ENCODE results near the gene CFAP46. TPM values are rescaled to one million over a fixed set of nuclear protein-coding genes. Genes with fewer than 3 reads are reported as not detected.
"Not testable (repeated sequence)": the region's sequence is repeated elsewhere in the genome, so short reads cannot be mapped to it uniquely, and the experiment has no call there.

The CFAP46 gene
- total and polyA plus RNA-seq, 12 donors, result 0.36 to 1.9 (median 1.1) TPM

DNA sequence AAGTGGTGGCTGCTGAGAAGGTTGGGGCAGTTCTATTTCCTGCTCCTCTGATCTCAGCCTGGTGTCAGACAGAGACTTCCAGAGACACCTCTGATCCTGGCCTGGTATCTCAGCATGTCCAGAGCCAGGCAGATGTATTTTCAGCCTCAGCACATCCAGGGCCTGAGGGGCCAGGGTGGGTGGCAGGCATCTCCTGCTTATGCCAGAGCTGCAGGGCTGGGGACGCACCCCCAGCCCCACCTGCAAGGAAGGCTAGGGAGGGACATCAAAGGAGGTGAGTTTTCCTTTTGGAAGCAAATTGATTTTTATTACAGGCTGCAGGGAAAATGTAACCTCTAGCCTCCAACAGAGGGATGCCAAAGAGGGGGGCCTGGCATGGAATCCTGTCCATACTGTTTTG lies 36.7 kb downstream of the CFAP46 start:
- intact Hi-C loops (cut with DNase I), result no loop called here
- H3K9me3 ChIP-seq, result peaks cover 0 to 24% (median 0%) of the 10 kb centered on the region in 11 donors
- peaks cover 0 to 19% (median 0%) of the 10 kb centered on the region in 7 donors for H3K27me3 ChIP-seq
- WGBS, 2 donors, result 94 to 100% methylated on average over 1 of the region's 1 CpG
- H3K36me3 ChIP-seq, result no peaks in the 10 kb centered on the region
- no peak for DNase-seq
- ATAC-seq, result no peak
- no peak overlapping the region for H3K27ac ChIP-seq
- H3K4me3 ChIP-seq, result no peak overlapping the region
- H3K4me1 ChIP-seq, result no peaks in the 10 kb centered on the region
- TF ChIP-seq, protein P1, sequence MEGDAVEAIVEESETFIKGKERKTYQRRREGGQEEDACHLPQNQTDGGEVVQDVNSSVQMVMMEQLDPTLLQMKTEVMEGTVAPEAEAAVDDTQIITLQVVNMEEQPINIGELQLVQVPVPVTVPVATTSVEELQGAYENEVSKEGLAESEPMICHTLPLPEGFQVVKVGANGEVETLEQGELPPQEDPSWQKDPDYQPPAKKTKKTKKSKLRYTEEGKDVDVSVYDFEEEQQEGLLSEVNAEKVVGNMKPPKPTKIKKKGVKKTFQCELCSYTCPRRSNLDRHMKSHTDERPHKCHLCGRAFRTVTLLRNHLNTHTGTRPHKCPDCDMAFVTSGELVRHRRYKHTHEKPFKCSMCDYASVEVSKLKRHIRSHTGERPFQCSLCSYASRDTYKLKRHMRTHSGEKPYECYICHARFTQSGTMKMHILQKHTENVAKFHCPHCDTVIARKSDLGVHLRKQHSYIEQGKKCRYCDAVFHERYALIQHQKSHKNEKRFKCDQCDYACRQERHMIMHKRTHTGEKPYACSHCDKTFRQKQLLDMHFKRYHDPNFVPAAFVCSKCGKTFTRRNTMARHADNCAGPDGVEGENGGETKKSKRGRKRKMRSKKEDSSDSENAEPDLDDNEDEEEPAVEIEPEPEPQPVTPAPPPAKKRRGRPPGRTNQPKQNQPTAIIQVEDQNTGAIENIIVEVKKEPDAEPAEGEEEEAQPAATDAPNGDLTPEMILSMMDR (IDR thresholded peaks at IDR 0.05), result no peak

DNA sequence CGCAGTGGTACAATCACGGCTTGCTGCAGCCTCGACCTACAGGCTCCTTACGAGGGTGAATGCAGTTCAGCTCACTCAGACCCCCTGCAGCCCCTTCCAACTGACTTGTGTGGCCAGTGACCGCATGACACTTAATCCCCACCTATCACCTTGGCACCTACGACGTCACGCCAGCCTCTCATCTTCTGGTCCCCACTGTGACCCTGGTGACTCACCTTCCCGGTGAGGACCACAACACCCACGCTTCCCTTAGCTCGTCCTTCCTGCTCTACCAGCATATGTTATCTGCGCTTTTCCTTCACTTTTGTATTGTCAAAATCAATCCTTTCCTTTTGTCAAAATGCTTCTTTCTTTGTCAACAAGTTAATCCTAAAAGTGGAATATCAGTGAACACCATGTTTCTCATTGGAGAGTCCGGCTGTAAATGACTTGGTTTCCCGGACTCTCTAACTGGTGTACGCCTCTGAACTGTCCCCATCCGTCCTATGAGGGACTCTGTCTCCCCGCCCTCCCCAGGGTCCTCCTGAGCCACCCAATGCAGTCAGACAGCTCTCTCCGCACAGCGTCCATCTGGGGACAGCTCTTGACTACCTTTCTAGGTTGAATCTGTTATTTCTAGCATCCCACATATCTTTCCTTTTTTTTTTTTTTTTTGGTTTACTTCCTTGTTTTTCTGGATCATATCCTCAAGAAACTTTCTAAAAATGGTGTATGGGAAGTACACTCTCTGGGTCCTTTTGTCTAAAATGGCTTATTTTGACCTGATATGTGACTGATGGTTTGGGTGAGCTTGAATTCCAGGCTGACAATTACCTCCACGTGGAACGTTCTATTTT lies 37.3 kb downstream of the CFAP46 start:
- Histone ChIP-seq H3K4me1 (no peaks in the 10 kb centered on the region), H3K27ac (no peak overlapping the region), H3K36me3 (no peaks in the 10 kb centered on the region), H3K9me3 (peaks cover 0 to 29% (median 2%) of the 10 kb centered on the region in 11 donors), H3K4me3 (no peak overlapping the region), H3K27me3 (peaks cover 0 to 15% (median 0%) of the 10 kb centered on the region in 7 donors)
- TF ChIP-seq, protein P1 (IDR thresholded peaks at IDR 0.05), result no peak
- DNase-seq, result peak in 1 of 2 donors; percentile 3
- WGBS, 2 donors, result 75% methylated on average over 21 of the region's 21 CpGs
- ATAC-seq, result no peak
- intact Hi-C loops (cut with DNase I), result no loop called here

DNA sequence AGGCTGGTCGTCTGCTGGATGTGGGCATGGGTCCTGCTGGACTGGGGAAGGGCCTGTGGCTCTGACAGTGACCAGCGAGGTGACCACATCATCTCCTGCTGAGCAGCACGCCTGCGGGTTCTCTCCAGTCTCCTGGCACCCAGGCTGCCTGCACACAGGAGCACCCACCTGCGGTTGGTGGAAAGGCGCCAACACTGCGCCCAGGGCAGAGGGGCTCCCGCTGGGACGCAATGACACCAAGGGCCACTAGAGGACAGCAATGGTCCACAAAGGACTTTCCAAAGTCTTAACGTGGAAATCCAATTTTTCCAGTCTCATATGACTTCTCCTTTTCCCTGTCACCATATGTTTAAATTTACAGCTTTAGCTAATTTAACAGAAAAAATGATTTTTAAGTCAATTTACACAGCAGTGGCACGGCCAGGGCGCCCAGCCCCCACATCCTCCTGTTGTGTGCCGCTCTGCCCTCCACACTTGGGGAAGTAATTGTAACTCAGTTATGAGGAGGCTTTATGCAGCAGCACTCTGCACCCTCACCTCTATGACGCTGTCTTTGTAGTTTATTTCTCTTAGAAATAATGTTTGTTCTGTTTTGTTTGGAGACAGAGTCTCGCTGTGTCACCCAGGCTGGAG lies 38.1 kb downstream of the CFAP46 start:
- H3K27ac ChIP-seq, result no peak overlapping the region

DNA sequence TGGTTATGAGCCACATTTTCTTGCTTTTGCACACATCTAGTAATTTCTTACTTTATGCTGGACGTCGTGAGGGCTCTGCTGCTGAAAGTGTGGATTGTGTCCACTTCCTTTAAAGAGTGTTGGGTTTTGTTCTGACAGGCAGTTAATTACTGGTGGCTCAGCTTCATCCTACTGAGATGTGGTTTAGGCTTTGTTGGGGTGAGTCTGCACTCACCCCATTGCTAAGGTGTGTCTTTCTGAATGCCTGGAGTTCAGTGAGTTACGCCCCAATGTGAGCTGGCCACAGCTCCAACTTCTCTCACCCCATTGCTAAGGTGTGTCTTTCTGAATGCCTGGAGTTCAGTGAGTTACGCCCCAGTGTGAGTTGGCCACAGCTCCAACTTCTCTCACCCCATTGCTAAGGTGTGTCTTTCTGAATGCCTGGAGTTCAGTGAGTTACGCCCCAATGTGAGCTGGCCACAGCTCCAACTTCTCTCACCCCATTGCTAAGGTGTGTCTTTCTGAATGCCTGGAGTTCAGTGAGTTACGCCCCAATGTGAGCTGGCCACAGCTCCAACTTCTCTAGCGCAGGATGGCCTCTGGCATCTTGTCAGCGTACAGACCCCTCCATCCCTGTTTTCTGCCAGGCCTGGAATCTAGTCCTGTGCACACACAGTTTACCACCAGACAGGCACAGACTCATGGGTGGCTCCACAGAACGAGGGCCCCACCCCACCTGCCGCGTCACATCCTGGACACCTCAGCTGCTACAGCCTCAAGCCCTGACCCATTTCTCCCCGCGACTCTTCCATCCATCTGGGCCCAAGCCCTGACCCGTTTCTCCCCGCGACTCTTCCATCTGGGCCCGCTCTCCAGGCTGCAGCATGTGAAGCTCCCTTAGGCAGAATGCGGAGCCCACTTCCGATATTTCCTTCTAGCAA lies 39.5 kb downstream of the CFAP46 start:
- H3K36me3 ChIP-seq; H3K4me3 ChIP-seq; H3K4me1 ChIP-seq; intact Hi-C loops (cut with DNase I); ATAC-seq; H3K27ac ChIP-seq: not testable (repeated sequence)
- Histone ChIP-seq H3K27me3 (peaks cover 0 to 15% (median 0%) of the 10 kb centered on the region in 7 donors), H3K9me3 (peaks cover 0 to 29% (median 2%) of the 10 kb centered on the region in 11 donors)
- 90 to 91% methylated on average over 19 of the region's 19 CpGs for WGBS, 2 donors
- DNase-seq, result peak in 1 of 2 donors; percentile 2

More for the DNA sequence above, 38.1 kb downstream of the CFAP46 start:
- peak in 1 of 2 donors; percentile 6 for DNase-seq
- Histone ChIP-seq H3K9me3 (peaks cover 0 to 29% (median 2%) of the 10 kb centered on the region in 11 donors), H3K4me1 (no peaks in the 10 kb centered on the region), H3K36me3 (no peaks in the 10 kb centered on the region), H3K4me3 (no peak overlapping the region), H3K27me3 (peaks cover 0 to 15% (median 0%) of the 10 kb centered on the region in 7 donors)
- TF ChIP-seq, protein P1 (IDR thresholded peaks at IDR 0.05), result peak; percentile 44 to 83 (median 68)
- peak in 2 of 8 donors; percentile 29 to 34 for ATAC-seq
- 31 to 32% methylated on average over 15 of the region's 15 CpGs for WGBS, 2 donors
- intact Hi-C loops (cut with DNase I), result no loop called here
